CD4-positive, alpha-beta T cell treated with Interleukin-17A for 4 hours (primary cell): ENCODE measurements around the gene PPT1.
"Not testable (repeated sequence)": the region's sequence is repeated elsewhere in the genome, so short reads cannot be mapped to it uniquely, and the experiment has no call there.

Source experiments
- DNase-seq: peaks from one replicate; pipeline ENCODE4 v3.0.0-alpha.2; 2020; ENCODE audit warnings: mixed read lengths

PPT1 gene

GRCh38 chr1:40053138-40053887, 43.7 kb downstream of the PPT1 start:
- DNase-seq: no peak

GRCh38 chr1:40050863-40051262, 46.2 kb downstream of the PPT1 start:
- no peak for DNase-seq

DNA sequence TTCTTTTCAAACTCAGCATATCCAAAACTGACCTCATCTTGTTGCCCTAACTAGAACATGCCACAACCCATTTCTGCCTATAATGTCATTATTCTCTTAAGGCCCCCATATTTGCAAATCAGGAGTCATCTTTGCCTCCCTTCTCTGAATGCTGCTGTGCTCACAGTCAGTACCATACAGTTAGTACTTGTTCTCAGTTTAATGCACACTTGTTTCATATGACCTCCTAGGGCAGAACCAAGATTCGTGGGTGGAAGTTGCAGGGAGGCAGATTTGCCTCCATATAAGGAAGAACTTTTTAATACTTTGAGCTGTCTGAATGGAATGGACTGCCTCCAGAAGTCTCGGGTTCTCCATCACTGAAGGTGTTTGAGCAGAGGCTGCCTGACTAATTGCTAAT, 47.3 kb downstream of the PPT1 start:
- DNase-seq: no peak

DNA sequence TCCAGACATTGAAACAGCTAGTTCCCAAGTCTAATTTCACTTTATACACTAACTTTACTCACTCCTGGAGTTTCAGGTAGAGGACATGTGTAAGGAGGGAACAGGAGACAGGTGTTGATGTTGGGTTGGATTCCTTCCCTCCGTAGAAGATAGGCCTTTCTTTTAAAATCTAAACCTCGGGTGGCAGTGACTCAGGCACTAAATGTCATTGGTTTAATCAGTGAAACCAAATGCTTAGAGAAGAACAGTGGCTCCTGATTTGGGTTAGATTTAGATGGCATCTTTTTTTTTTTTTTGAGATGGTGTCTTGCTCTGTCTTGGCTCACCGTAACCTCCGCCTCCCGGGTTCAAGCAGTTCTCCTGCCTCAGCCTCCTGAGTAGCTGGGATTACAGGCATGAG, 49.3 kb downstream of the PPT1 start:
- DNase-seq: peak; percentile 21

- no peak for DNase-seq
These were observed 49.8 kb downstream of the PPT1 start for GRCh38 chr1:40047276-40047675.

GRCh38 chr1:40045766-40046165, 51.3 kb downstream of the PPT1 start:
- no peak for DNase-seq

DNA sequence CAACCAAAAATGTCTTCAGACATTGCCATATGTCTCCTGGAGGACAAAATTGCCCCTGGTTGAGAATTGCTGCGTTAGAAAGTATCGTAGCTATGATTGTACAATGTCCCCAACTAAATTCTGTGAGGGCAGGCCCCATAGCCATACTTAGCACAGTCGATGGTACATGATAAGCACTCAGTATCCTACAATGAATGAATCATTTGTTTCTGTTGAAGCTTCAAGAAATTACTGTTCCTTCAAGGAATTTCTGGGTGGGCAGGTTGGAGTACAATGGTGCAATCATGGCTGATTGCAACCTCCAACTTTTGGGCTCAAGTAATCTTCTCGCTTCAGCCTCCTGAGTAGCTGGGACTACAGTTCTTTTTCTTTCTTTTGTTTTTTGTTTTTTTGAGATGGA, 51.9 kb downstream of the PPT1 start:
- DNase-seq: no peak

DNA sequence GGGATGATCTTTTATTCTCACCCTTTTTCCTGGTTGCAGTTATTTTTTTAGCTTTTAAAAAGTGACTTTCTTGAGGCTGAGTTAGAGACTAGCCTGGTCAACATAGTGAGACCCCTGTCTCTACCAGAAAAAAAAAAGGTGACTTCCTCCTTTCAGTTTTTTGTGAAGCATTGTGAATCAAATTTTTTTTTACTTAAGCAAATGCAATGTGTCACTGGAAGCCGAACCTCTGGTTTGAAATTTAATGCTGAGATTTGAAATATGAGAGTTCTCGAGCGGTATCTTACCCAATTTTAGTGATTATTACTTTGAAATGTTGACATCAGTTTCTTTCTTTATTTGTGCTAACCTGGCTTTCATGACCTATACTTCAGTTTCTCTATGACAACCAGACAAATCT, 52.9 kb downstream of the PPT1 start:
- DNase-seq: no peak

DNA sequence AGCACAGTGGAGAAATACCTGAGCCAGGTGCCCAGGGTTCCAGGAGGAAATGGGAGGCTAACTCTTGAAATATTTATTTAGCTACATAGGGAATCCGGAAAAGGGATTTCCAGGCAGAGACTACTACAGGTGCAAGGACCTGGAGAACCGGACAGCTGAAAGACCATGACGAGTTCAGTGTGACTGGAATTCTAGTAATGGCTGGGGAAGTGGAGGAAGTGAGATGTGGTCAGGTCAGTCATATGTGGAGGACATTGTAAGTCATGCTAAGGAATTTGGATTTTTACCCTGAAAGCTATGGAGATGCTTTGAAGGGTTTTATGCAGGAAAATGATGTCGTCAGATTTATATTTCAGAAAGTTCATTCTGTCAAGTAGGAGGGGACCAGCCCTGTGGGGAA, 54.7 kb downstream of the PPT1 start:
- no peak for DNase-seq

DNA sequence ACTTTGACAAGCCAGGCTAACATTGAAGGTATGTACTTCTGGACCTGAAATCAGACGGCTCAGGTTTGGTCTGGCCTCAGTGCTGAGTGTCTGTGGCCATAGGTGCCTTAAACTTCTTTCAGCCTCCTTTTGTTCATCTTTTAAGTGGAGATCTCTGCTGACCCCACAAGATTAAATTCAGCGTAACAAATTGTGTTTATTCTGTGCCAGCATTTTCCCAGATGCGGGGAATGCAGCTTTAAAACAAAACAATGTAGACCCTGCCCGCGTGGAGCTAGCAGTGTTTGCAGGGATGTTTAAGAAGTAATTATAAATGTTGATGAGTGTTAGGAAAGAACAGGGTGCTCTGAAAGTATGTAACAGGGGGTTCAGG, 55.6 kb downstream of the PPT1 start:
- no peak for DNase-seq

DNA sequence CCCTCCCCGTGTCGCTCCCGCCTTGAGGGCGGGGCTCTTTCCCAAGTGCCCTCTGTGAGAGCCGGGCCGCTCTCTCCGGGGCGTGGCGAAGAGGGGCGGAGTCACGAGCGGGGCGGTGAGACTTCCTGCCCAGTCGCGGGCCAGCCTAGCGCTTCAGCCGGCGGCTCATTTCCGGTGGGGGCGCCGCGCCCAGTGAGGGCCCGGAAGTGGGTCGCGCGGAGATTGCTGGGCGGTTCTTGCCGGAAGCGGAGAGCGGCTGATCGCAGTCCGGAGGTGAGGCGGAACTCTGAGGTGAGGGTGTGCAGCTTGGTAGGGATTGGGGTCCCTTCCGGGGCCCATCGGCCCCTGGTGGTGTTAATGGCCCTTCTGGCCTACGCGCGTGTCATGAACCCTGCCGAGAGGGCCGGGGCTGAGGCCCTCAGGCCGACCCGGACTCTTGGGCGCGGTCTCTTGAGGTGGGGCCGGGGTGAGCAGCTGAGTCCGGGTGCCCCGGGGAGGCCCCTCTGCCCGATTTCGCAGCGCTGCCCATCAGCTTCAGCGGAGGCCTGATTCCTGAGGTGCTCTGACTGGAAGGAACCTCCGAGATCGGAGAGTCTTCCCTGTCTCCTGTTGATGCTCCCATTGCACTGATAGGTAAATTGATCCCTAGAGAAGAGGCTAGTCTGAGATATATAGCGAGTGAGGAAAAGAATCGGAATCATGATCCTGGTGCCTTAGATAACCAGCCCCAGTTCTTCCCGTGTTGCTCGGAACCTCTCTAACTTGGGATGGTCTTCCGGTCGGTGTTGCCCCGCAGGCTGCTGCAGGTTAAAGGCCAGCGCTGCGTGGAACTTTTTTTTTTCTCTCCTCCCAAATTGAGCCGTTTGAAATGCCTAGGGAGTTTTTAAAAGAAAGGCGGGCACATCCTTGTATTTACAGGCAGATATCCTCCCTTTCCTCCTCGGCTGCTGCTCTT, 56.3 kb downstream of the PPT1 start, which contains the start of gene CAP1:
Gene CAP1, plus strand, starts transcription at position 219 of the 955 bp plus-strand sequence. CDS start 18,618 bp downstream, outside the sequence.
- peak; percentile 100 for DNase-seq

- DNase-seq: peak; percentile 75
These were observed 57.1 kb downstream of the PPT1 start for GRCh38 chr1:40039757-40040510.

DNA sequence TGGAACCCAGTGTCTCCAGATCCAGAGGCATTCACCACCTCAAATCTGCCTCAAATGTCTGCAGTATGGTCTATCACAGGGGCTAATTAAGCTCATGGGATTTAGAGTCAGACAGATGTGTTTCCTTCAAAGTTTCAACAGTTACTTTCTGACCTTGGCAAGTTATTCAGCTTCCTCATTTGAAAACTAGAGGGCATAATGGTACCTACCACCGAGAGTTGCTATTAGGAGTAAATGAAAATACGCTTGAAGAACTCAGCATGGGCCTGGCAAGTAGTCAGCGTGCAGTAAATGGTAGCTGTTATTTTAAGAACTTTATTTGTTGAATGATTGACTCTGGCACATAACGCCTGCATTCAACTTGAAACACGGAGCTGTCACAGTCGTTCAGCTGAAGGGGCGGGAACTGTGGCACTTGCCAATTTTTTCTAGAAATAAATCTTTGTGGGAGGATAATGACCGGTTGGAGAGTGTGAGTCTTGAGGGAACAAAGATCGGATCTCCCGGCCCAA, 57.8 kb downstream of the PPT1 start:
- no peak for DNase-seq

GRCh38 chr1:40038697-40039096, 58.4 kb downstream of the PPT1 start:
- DNase-seq: no peak

- DNase-seq: not testable (repeated sequence)
These were observed 59.8 kb downstream of the PPT1 start for GRCh38 chr1:40037254-40037653.

- peak; percentile 34 for DNase-seq
These were observed 60.5 kb downstream of the PPT1 start for GRCh38 chr1:40036574-40036973.

- DNase-seq: peak; percentile 32
These were observed 62.2 kb downstream of the PPT1 start for GRCh38 chr1:40034869-40035268.

- peak; percentile 67 for DNase-seq
These were observed 64.7 kb downstream of the PPT1 start for GRCh38 chr1:40032240-40032891.

DNA sequence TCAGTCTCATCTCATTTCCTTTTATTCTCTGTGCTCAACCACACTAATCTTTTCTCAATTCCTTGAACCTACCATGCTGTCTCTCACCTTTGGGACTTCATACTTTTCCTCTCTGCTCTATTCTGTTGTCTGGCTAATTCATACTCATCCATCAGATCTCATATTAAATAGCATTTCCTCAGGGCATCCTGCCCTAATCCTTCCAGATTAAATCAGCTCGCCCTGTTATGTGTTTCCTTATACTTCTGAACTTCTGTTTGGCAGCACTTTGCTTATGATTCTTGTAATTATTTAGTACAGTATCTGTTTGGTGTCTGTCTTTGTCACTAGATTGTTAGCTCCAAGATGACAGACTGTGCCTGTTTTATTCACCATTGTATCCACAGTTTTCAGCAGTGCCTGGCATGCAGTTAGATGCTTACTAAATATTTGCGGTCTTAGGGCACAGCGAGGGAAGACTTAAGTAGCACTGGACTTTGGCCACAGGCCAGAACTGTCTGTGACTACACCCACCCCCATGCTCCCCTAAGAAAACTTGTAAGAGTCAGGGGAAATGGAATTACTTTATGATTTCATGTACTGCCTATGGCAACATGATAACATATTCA, 66.4 kb downstream of the PPT1 start:
- DNase-seq: no peak

DNA sequence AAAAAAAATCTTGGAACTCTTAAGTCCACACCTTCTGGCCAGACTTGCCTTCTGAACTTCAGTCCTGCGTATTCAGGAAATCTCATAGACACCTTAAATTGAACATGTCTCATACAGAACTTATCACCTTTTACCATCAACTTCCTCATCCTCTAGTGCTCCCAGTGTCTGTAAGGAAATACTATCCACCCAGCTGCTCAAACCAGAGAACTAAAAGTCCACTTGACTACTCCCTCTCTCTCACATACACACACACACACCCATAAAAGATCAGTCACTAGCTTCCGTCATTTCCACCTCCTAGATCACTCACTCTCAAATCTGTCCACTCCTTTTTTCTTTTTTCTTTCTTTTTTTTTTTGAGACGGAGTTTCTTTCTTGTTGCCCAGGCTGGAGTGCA, 67.4 kb downstream of the PPT1 start:
- no peak for DNase-seq

DNA sequence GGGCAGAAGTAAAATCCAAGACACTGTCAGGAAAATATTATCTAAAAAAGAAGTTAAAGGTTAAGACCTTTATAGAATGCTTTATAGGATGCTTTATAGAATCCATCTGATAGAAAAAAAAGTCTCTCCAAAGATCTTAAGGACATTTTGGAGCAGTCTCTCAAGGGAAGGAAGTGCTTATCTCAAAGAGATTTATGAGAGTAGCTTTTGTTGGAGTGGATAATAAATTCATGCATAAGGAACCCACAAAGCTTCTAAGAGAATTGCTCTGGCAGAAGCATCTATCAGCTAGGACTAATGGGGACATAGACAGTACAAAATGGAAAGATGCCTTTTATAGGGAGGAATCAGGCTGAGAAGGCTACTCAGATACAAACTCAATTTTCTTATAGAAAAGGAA, 69.4 kb downstream of the PPT1 start:
- no peak for DNase-seq

GRCh38 chr1:40024671-40025070, 72.4 kb downstream of the PPT1 start:
- no peak for DNase-seq
